Aorta (tissue), 5 donors: Measurements from ENCODE around the gene ALK. TPM values are rescaled to one million over a fixed set of nuclear protein-coding genes. Genes with fewer than 3 reads are reported as not detected.

ENCODE experiments used
- ATAC-seq: fragments of 200-7000 bp; cut with Tn5 transposase; one replicate; pipeline ENCODE4 v1.9.1; 2022; ENCODE audit warnings: moderate library complexity; ENCODE audit not compliant: low FRiP score
- DNase-seq, 2 donors: peaks; one replicate each; pipeline ENCODE4 v3.0.0-alpha.2; 2020
- H3K27ac ChIP-seq, 2 donors: one replicate each; pipeline ENCODE4 v1.5.1; 2013; ENCODE audit warnings: low read length in 2 of 2, mild to moderate bottlenecking in 2 of 2, moderate library complexity in 2 of 2, control low read depth in 1 of 2, inconsistent platforms in 1 of 2, low read depth in 1 of 2
- H3K27me3 ChIP-seq, 2 donors: one replicate each; pipeline ENCODE4 v1.6.1; 2013; ENCODE audit warnings: control low read depth in 1 of 2, low read length in 1 of 2, mild to moderate bottlenecking in 1 of 2, moderate library complexity in 1 of 2; ENCODE audit not compliant: insufficient read depth in 2 of 2, control insufficient read depth in 1 of 2
- H3K36me3 ChIP-seq, 2 donors: one replicate each; pipeline ENCODE4 v1.6.1; 2013; ENCODE audit warnings: control low read depth in 1 of 2, low read length in 1 of 2, mild to moderate bottlenecking in 1 of 2; ENCODE audit not compliant: insufficient read depth in 2 of 2, control insufficient read depth in 1 of 2
- H3K4me1 ChIP-seq, 2 donors: one replicate each; pipeline ENCODE4 v1.6.1; 2013; ENCODE audit warnings: low read length in 2 of 2, control low read depth in 1 of 2, mild to moderate bottlenecking in 1 of 2, moderate library complexity in 1 of 2; ENCODE audit not compliant: insufficient read depth in 2 of 2, control insufficient read depth in 1 of 2
- H3K4me3 ChIP-seq, 2 donors: one replicate each; pipeline ENCODE4 v1.5.1; 2013; ENCODE audit warnings: low read length in 2 of 2, control low read depth in 1 of 2, mild to moderate bottlenecking in 1 of 2
- H3K9me3 ChIP-seq: one replicate; pipeline ENCODE4 v1.6.1; 2013; ENCODE audit warnings: mild to moderate bottlenecking, low read length; ENCODE audit not compliant: control insufficient read depth
- WGBS, 2 donors: extraction: QIAGEN DNeasy Blood & Tissue Kit; methylation state at CpG; one replicate each; pipeline ENCODE4 v1.1.7; 2013; 5-methylcytosine and 5-hydroxymethylcytosine counted together
- intact Hi-C, 2 donors: fragments of 100-400 bp; cut with DNase I; formaldehyde crosslinking; loops; one replicate each; pipeline versions ENCODE4 v1.14.2 to v1.15.0; 2022
- polyA plus RNA-seq, 2 donors: library from polyadenylated mRNA; stranded (reverse); fragments of 200-250 nt; gene quantifications; one replicate each; pipeline ENCODE4 v1.2.3, GENCODE V29; 2013
- total RNA-seq, 2 donors: library from RNA; stranded (reverse); fragmentation: NEBNext Ultra II Directional; extraction: Animal tissue kit (Norgen Biotek cat#: 25700); gene quantifications; one replicate each; pipeline ENCODE4 v1.2.1, GENCODE V29; 2021
- donor health status: healthy with polysubstance abuse.
- donor health status: Bipolar disorder and iron deficiency.
- donor health status: DM: no; HTN: no; CAD: no.
- donor health status: DM: no; HTN: no; CAD: no.
- donor health status: DM: yes; HTN: yes; CAD: no.

The ALK gene
- total and polyA plus RNA-seq, 4 donors: 0.13 to 0.30 TPM; not detected in 2

DNA sequence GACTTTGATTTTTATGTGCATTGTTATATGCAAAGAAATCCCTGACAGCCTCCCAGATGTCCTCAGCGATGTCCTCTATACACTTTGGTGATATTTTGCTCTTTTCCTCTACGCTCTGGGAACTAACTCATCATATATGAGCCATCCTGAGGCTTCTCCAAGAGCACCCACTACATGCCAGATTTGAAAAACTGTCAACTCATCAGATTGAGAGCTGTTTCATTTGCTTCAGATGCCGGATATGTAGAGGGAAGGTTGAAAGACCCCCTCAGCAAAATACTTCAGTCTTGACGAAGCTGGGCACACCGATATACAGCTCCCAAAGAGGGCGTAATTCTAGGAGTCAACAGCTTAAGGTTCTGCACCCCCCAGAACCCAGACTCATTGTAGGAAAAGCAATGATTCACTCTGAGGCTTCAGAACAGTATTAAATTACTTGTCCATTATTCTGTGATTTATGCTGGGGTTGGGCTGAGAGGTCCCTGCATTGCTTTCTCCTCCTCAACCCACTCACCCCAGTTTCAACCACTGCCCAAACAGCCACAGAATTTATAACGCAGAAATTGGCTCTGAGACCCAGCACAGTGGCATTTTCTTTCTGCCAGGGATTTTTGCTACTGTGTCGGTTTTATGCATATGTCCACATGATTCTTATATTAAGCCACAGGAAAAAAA lies 341.8 kb downstream of the ALK start:
- DNase-seq (no peak), ATAC-seq (no peak)
- Histone ChIP-seq H3K27ac (no peak overlapping the region), H3K36me3 (no peaks in the 10 kb centered on the region), H3K4me1 (no peaks in the 10 kb centered on the region), H3K27me3 (no peaks in the 10 kb centered on the region), H3K4me3 (no peak overlapping the region), H3K9me3 (no peaks in the 10 kb centered on the region)
- intact Hi-C loops: no loop called here
- 76 to 78% methylated on average over 8 of the region's 8 CpGs for WGBS, 2 donors

DNA sequence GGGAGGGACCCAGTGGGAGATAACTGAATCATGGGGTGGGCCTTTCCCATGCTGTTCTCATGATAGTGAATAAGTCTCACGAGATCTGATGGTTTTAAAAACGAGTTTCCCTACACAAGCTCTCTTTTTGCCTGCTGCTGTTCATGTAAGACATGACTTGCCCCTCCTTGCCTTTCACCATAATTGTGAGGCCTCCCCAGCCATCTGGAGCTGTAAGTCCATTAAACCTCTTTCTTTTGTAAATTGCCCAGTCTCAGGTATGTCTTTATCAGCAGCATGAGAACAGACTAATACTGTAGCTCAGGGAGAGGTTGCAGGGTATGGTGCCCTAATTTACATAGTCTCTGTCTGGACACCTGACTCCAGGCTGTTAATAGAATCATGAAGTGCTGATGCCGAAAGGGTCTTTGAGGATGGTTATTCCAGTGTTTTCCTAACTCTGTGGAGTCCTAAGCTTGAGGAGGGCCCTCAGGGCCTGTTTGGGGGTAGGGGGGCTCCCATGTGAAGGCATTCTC lies 343.2 kb downstream of the ALK start:
- 65 to 75% methylated on average over 3 of the region's 3 CpGs for WGBS, 2 donors
- DNase-seq: no peak
- intact Hi-C loops: no loop called here
- no peaks in the 10 kb centered on the region for H3K9me3 ChIP-seq
- no peak overlapping the region for H3K4me3 ChIP-seq
- no peaks in the 10 kb centered on the region for H3K36me3 ChIP-seq
- H3K4me1 ChIP-seq: no peaks in the 10 kb centered on the region
- no peak for ATAC-seq
- no peaks in the 10 kb centered on the region for H3K27me3 ChIP-seq
- H3K27ac ChIP-seq: no peak overlapping the region

DNA sequence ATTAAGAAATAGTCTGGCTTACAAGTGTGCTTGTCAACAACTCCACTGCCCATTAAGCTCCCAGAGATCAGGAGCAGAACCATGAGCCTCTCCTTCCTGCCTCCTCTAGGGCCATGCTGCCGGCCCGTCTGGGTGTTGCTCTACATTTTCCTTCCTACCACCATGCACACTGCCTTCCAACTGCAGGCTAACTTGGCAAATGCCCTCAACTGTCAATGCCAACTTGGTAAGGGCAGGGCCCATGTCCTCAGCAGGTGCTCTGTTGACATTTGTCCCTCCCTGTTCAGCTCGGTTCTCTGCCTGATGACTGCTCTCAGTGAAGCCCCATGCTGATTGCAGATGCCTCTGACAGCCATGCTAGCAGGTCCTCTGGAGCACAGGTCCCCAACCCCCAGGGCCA lies 345.2 kb downstream of the ALK start:
- Histone ChIP-seq H3K4me3 (no peak overlapping the region), H3K4me1 (no peaks in the 10 kb centered on the region), H3K9me3 (peaks cover 1% of the 10 kb centered on the region), H3K27me3 (no peaks in the 10 kb centered on the region), H3K27ac (no peak overlapping the region), H3K36me3 (no peaks in the 10 kb centered on the region)
- no peak for DNase-seq
- ATAC-seq: no peak
- intact Hi-C loops: no loop called here
- WGBS, 2 donors: 50 to 51% methylated on average over 3 of the region's 3 CpGs

DNA sequence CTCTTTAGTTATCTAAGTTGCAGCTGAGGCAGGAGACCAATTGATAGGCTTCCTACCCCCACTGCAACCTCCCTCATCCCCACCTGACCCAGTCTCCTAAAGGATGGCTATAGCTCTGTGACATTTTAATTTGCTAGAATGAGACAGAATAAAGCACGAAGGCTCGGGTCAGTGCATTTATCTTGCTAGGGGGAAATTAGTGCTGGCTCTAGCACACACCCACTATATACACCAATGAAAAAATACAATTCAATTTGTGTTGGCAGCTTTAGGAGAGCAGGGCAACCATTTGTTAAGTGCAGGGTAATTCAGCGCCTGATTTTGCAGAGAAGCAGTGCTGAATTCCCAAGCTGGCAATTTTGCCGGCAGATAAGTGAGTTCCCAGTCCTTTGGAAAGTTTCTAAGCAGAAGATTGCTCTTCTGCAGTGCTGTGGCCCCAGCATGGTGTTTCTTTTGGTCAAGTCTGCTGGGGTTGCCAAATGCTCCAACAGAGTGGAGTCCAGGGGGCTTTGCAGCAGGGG lies 346.0 kb downstream of the ALK start:
- DNase-seq: no peak
- H3K27ac ChIP-seq: no peak overlapping the region
- no peak overlapping the region for H3K4me3 ChIP-seq
- ATAC-seq: no peak
- 14 to 18% methylated on average over 4 of the region's 4 CpGs for WGBS, 2 donors
- intact Hi-C loops: no loop called here
- peaks cover 1% of the 10 kb centered on the region for H3K9me3 ChIP-seq
- no peaks in the 10 kb centered on the region for H3K27me3 ChIP-seq
- no peaks in the 10 kb centered on the region for H3K36me3 ChIP-seq
- H3K4me1 ChIP-seq: no peaks in the 10 kb centered on the region

DNA sequence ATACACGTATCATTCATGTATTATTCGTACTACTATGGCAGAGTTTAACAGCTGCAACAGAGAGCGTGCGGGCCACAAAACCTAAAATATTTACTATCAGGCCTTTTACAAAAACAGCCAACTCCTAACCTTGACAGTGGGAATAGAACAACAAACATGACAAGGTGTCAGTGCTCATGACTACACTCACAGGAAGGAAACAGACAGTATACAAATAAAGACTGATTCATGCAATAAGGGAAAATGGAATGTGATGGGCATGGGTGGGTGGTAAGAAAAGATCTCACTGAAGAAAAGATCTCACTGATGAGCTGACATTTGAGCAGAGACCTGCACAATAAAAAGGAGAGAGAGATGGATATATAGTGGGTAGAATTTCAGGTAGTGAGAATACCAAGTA lies 347.8 kb downstream of the ALK start:
- Histone ChIP-seq H3K36me3 (no peaks in the 10 kb centered on the region), H3K27me3 (no peaks in the 10 kb centered on the region), H3K9me3 (peaks cover 1% of the 10 kb centered on the region), H3K4me3 (no peak overlapping the region), H3K4me1 (no peaks in the 10 kb centered on the region), H3K27ac (no peak overlapping the region)
- 89 to 90% methylated on average over 4 of the region's 4 CpGs for WGBS, 2 donors
- intact Hi-C loops: no loop called here
- no peak for DNase-seq
- no peak for ATAC-seq

DNA sequence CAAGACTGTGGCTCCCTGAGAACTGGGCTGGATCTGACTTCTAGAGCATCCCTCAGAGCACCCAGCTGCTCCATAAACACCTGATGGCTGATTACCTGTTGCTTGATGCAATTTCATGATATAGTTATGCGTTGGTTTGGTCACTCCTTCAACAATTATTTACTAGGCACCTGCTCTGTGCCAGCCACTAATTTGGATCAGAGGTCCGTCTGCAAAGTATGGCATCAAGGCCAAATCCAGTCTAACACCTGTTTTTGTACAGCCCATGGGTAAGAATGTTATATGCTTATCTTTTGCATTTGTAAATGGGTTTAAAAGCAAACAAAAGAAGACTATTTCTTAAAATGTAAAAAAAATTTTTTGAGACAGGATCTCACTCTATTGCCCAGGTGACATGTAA lies 348.2 kb downstream of the ALK start:
- H3K4me1 ChIP-seq: no peaks in the 10 kb centered on the region
- no peaks in the 10 kb centered on the region for H3K27me3 ChIP-seq
- intact Hi-C loops: no loop called here
- ATAC-seq (no peak), DNase-seq (no peak)
- 77 to 88% methylated on average over 2 of the region's 2 CpGs for WGBS, 2 donors
- H3K27ac ChIP-seq: no peak overlapping the region
- H3K36me3 ChIP-seq: no peaks in the 10 kb centered on the region
- no peak overlapping the region for H3K4me3 ChIP-seq
- peaks cover 1% of the 10 kb centered on the region for H3K9me3 ChIP-seq

DNA sequence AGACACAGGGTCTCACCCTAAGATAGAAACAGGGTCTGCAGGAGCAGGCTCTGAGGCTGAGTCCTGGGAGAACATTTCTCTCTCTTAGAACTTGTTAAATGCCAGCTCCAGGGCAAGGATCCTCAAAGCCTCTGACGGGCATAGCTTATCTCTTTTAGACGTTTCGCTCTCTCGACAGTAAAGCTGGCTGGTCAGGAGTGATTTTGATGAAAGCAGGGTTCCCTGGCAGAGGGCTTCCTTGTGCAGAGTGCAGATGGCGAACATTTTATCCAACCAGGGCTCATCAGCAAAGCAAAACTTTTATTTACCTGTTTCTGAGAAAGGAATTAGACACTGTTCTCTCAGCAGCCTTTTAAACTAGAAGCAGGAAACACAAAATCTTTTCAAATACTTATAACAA lies 350.8 kb downstream of the ALK start:
- DNase-seq (no peak), ATAC-seq (peak; percentile 20)
- intact Hi-C loops: no loop called here
- 51 to 64% methylated on average over 5 of the region's 5 CpGs for WGBS, 2 donors
- Histone ChIP-seq H3K4me3 (no peak overlapping the region), H3K4me1 (no peaks in the 10 kb centered on the region), H3K9me3 (peaks cover 1% of the 10 kb centered on the region), H3K27me3 (no peaks in the 10 kb centered on the region), H3K27ac (no peak overlapping the region), H3K36me3 (no peaks in the 10 kb centered on the region)

DNA sequence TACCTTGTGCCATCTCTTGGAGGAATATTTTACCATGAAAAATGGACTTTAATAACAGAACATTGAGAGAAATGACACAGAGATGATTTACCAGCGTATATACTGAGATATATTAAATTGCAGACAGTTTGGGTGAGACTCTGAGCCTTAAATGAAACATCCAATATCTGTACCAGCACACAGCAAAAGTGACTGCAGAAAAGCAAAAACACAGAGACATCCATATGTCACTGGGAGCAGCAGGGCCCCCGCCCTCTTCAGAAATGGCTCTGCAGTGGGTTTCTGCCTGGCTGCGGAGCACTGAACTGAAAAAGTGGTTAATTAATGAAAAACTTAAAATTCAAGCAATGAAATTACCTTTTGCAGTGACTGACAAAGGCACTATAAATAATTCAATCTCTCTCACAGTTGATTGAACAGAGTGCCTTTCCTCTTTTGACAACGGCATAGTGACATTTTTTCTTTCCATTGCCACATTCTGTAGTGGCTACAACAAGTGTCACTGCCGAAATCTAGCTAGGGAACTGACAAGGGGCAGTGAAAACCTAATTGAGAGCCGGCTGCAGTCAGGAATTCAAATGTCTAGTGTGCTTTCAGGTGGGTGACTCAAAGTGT lies 353.4 kb downstream of the ALK start:
- Histone ChIP-seq H3K4me3 (no peak overlapping the region), H3K27me3 (no peaks in the 10 kb centered on the region), H3K4me1 (no peaks in the 10 kb centered on the region), H3K36me3 (no peaks in the 10 kb centered on the region), H3K9me3 (peaks cover 2% of the 10 kb centered on the region), H3K27ac (no peak overlapping the region)
- intact Hi-C loops: no loop called here
- no peak for ATAC-seq
- no peak for DNase-seq
- WGBS, 2 donors: 49 to 66% methylated on average over 6 of the region's 6 CpGs

DNA sequence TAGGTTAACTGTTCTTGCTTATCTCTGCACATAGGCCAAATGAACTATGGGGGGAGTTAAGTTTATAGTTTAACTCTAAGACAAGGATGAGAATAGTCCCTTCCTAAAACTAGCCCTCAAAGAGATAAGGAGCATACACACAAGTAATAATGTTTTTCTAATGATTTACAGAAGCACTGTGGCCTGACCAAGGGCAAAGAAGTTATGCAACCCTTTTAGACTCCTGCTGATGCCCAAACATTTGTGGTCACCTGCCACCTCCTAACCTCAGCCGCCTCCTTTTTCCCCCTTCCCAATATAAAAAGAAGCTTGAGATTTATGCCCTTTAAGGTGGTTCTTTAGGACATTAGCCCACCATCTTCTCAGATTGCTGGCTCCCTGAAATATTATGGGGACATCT lies 357.7 kb downstream of the ALK start:
- no peak overlapping the region for H3K27ac ChIP-seq
- H3K9me3 ChIP-seq: peaks cover 3% of the 10 kb centered on the region
- no peaks in the 10 kb centered on the region for H3K4me1 ChIP-seq
- H3K36me3 ChIP-seq: no peaks in the 10 kb centered on the region
- no peak overlapping the region for H3K4me3 ChIP-seq
- no peak for ATAC-seq
- intact Hi-C loops: no loop called here
- no peak for DNase-seq
- H3K27me3 ChIP-seq: no peaks in the 10 kb centered on the region
- 96 to 100% methylated on average over 1 of the region's 1 CpG for WGBS, 2 donors
